Mucosa of rectum (tissue), 2 donors: ENCODE results near the gene HS3ST4.

Experiments used
- H3K27ac ChIP-seq, 2 donors: one replicate each; pipeline ENCODE4 v1.7.0; 2013; ENCODE audit warnings: inconsistent platforms in 2 of 2, low read depth in 2 of 2, low read length in 2 of 2
- H3K27me3 ChIP-seq, 2 donors: one replicate each; pipeline ENCODE4 v1.7.0; 2013; ENCODE audit warnings: low read length in 2 of 2; ENCODE audit not compliant: control insufficient read depth in 2 of 2, insufficient read depth in 2 of 2
- H3K36me3 ChIP-seq, 2 donors: one replicate each; pipeline ENCODE4 v1.7.0; 2013; ENCODE audit warnings: low read length in 2 of 2; ENCODE audit not compliant: control insufficient read depth in 2 of 2, insufficient read depth in 2 of 2
- H3K4me1 ChIP-seq, 2 donors: one replicate each; pipeline ENCODE4 v1.7.0; 2013; ENCODE audit warnings: low read length in 2 of 2, mild to moderate bottlenecking in 1 of 2; ENCODE audit not compliant: control insufficient read depth in 2 of 2, insufficient read depth in 2 of 2
- H3K4me3 ChIP-seq, 2 donors: one replicate each; pipeline ENCODE4 v1.7.0; 2013; ENCODE audit warnings: low read length in 2 of 2
- H3K9ac ChIP-seq, 2 donors: one replicate each; pipeline ENCODE4 v1.7.0; 2013; ENCODE audit warnings: low read length in 2 of 2, low read depth in 1 of 2, mild to moderate bottlenecking in 1 of 2
- H3K9me3 ChIP-seq, 2 donors: one replicate each; pipeline ENCODE4 v1.7.0; 2013; ENCODE audit warnings: low read length in 2 of 2; ENCODE audit not compliant: control insufficient read depth in 2 of 2
- donor health status: healthy.
- donor health status: Normal muscosa, but diverticular disease.

Gene HS3ST4

GRCh38 chr16:26118575-26118974, 426.8 kb downstream of the HS3ST4 start:
- Histone ChIP-seq H3K4me1 (no peaks in the 10 kb centered on the region), H3K27me3 (no peaks in the 10 kb centered on the region), H3K9ac (no peak overlapping the region), H3K36me3 (no peaks in the 10 kb centered on the region), H3K9me3 (no peaks in the 10 kb centered on the region), H3K27ac (no peak overlapping the region), H3K4me3 (no peak overlapping the region)

DNA sequence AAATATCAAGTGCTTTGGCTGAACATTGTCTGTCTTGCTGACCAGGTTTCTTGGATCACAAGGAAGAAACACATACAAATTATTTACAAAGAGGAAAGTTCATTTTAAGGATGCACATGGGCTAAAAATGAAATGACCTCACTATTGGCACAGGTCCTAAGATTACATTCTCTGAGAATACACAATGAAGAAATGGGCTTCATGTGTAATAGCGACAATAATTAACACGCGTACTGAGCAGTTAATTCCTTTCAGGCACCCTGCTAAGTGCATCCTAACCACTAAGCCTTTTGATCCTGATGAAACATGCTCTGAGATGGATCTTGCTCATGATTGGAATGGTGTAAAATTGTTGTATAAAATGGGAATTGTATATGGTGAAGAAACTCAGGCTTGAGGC, 429.0 kb downstream of the HS3ST4 start:
- no peaks in the 10 kb centered on the region for H3K9me3 ChIP-seq
- no peak overlapping the region for H3K27ac ChIP-seq
- H3K4me1 ChIP-seq: no peaks in the 10 kb centered on the region
- H3K27me3 ChIP-seq: no peaks in the 10 kb centered on the region
- no peak overlapping the region for H3K4me3 ChIP-seq
- no peak overlapping the region for H3K9ac ChIP-seq
- H3K36me3 ChIP-seq: no peaks in the 10 kb centered on the region

GRCh38 chr16:26128296-26128695, 436.5 kb downstream of the HS3ST4 start:
- Histone ChIP-seq H3K4me1 (no peaks in the 10 kb centered on the region), H3K9me3 (no peaks in the 10 kb centered on the region), H3K27ac (no peak overlapping the region), H3K9ac (no peak overlapping the region), H3K36me3 (no peaks in the 10 kb centered on the region), H3K4me3 (no peak overlapping the region), H3K27me3 (no peaks in the 10 kb centered on the region)

GRCh38 chr16:26129997-26130396, 438.2 kb downstream of the HS3ST4 start:
- no peak overlapping the region for H3K27ac ChIP-seq
- H3K36me3 ChIP-seq: no peaks in the 10 kb centered on the region
- no peak overlapping the region for H3K4me3 ChIP-seq
- H3K27me3 ChIP-seq: no peaks in the 10 kb centered on the region
- H3K9me3 ChIP-seq: no peaks in the 10 kb centered on the region
- no peaks in the 10 kb centered on the region for H3K4me1 ChIP-seq
- H3K9ac ChIP-seq: no peak overlapping the region

GRCh38 chr16:26133416-26134093, 441.8 kb downstream of the HS3ST4 start:
- Histone ChIP-seq H3K36me3 (no peaks in the 10 kb centered on the region), H3K27me3 (no peaks in the 10 kb centered on the region), H3K4me1 (no peaks in the 10 kb centered on the region), H3K4me3 (no peak overlapping the region), H3K9me3 (no peaks in the 10 kb centered on the region), H3K9ac (no peak overlapping the region), H3K27ac (no peak overlapping the region)

DNA sequence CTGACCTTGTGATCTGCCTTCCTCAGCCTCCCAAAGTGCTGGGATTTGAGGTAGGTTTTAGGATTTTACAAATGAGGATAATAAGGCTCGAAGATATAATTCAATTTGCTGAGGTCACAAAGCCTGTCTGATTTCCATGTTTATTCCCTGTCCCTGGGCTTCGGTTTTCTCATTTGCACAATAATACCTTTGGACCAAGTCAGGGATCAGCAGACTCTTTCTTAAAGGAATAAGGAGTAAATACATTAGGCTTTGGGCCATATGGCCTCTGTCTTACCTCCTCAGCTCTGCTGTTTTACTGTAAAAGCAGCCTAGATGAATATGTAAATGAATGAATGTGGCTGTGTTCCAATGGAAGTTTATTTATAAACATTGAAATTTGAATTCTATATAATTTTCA, 442.8 kb downstream of the HS3ST4 start:
- Histone ChIP-seq H3K27ac (no peak overlapping the region), H3K27me3 (no peaks in the 10 kb centered on the region), H3K4me3 (no peak overlapping the region), H3K9me3 (no peaks in the 10 kb centered on the region), H3K36me3 (no peaks in the 10 kb centered on the region), H3K9ac (no peak overlapping the region), H3K4me1 (no peaks in the 10 kb centered on the region)

GRCh38 chr16:26137956-26138355, 446.2 kb downstream of the HS3ST4 start:
- Histone ChIP-seq H3K27ac (no peak overlapping the region), H3K27me3 (no peaks in the 10 kb centered on the region), H3K9me3 (no peaks in the 10 kb centered on the region), H3K4me3 (no peak overlapping the region), H3K4me1 (no peaks in the 10 kb centered on the region), H3K36me3 (no peaks in the 10 kb centered on the region), H3K9ac (no peak overlapping the region)

DNA sequence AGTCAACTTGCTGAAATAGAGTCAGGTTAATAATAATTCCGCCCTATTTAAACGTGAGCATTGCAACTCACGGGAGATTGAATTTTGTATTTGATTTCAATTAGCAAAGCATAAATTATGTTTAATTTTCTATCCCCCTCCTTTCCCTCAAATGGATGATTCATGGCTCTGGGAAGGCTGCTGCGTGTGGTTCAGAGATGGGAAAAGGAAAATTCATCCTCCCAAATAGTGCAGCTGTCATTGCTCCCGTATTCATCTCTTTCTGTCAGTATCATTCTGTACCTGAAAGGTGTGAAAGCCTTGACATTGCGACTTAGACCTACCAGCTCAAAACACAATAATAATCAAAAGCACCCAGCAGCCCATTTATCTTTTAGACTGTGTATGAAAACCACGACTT, 447.3 kb downstream of the HS3ST4 start:
- no peaks in the 10 kb centered on the region for H3K27me3 ChIP-seq
- H3K36me3 ChIP-seq: no peaks in the 10 kb centered on the region
- H3K4me1 ChIP-seq: no peaks in the 10 kb centered on the region
- no peak overlapping the region for H3K9ac ChIP-seq
- H3K9me3 ChIP-seq: no peaks in the 10 kb centered on the region
- no peak overlapping the region for H3K4me3 ChIP-seq
- no peak overlapping the region for H3K27ac ChIP-seq

- Histone ChIP-seq H3K9ac (no peak overlapping the region), H3K36me3 (no peaks in the 10 kb centered on the region), H3K4me1 (no peaks in the 10 kb centered on the region), H3K9me3 (no peaks in the 10 kb centered on the region), H3K27me3 (no peaks in the 10 kb centered on the region), H3K27ac (no peak overlapping the region), H3K4me3 (no peak overlapping the region)
These were observed 448.1 kb downstream of the HS3ST4 start for GRCh38 chr16:26139884-26140283.

DNA sequence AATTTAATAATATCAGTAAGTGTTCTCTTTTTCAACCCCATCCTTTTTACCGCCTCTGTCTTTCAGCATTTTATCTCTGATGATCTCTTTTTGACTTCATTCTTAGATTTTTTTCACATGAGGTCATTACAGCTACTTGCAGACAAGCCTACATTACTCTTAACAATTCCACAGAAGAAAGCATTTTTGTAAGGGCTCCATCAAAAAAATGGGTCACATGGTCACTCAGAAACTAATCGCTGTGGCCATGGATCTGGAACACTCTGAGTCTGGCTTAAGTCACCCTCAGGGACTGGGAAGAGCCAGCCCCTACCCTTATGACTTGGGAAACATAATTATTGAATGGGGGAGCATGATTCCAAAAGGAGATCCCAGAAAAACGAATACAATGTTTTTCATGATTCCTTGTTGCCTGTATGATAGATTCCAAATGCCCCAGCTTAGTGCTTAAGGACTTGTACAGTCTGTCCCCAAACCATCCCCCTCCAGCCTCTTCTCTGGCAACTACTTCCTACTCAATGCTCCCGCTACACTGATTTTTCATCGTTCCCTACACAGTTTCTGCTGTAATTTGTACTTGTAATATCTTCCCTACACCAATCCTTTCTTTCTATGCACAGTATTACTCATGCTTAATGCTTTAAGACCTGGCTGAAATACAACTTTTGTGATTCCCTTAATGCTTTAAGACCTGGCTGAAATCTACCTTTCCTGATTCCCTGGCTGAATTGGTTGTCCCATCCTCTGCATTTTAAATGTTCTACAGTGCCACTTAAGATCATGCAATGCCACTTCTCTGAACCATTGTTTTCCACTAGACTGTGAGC, 457.8 kb downstream of the HS3ST4 start:
- no peak overlapping the region for H3K9ac ChIP-seq
- no peaks in the 10 kb centered on the region for H3K27me3 ChIP-seq
- no peak overlapping the region for H3K27ac ChIP-seq
- no peaks in the 10 kb centered on the region for H3K4me1 ChIP-seq
- no peak overlapping the region for H3K4me3 ChIP-seq
- H3K9me3 ChIP-seq: peaks cover 0 to 1% of the 10 kb centered on the region in 2 donors
- no peaks in the 10 kb centered on the region for H3K36me3 ChIP-seq
